GM19397 (cell line): ENCODE measurements around the gene AATF.

Experiments used
- ATAC-seq: cut with Tn5 transposase; IDR thresholded peaks from one replicate; pipeline ENCODE4 v1.9.1; 2021; ENCODE audit warnings: mild to moderate bottlenecking, moderate library complexity; ENCODE audit not compliant: unreplicated experiment

AATF gene

DNA sequence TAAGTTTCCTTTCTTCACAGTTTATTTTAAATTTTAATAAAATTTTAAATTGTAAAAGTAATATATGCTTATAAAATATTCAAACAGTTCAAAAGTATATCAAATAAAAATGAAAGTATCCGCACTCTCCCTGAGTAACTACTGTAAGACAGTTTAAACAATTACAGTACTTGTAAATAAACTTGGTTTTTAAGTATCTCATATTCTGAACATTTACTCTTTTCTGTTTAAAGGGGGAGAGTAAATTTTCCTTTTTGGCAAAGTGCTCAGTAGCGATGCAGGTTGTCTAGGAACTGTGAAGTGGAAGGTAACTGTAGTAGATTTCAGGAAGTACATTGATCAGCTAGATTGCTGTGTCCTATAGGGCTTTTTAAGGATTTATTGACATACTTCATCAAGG is 28.8 kb downstream of the AATF start:
- ATAC-seq = no peak

- ATAC-seq = no peak
Observed at GRCh38 chr17:36978810-36979564, 30.2 kb downstream of the AATF start.

DNA sequence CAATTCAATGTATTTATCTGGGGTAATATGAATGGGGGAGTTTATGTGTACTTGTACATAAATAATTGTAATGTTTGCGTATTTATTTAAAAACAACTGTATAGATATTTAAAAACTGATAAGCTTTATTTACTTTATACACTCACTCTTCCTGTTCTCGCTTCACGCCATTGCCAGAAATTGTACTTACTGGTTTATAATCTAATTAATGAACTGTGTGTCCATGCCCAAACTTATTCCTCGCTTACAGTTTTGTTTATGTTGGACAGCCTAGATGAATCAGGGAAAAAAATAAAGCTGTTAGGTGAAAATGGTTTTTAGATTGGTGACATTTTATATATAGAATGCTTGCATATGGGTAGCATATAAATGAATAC is 30.8 kb downstream of the AATF start:
- ATAC-seq = no peak

- ATAC-seq = no peak
Observed at GRCh38 chr17:36980280-36980761, 31.6 kb downstream of the AATF start.

DNA sequence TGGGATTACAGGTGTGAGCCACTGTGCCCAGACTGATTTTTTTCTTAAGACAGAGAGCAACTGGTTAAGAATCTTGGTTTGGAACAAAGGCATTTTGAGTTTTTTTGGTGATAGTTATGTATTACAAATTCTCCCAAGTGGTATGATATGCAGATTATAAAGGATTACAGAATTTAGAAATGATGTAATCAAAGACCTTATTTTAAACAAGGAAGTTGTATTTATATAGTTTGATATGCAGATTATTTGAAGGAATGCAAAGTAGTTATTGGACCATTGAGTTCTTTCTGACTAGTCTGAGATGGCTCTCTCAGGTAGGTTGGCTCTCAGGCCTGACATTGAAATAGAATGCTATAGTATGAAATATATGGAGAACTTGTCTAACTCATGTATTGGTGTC is 34.9 kb downstream of the AATF start:
- ATAC-seq = no peak

DNA sequence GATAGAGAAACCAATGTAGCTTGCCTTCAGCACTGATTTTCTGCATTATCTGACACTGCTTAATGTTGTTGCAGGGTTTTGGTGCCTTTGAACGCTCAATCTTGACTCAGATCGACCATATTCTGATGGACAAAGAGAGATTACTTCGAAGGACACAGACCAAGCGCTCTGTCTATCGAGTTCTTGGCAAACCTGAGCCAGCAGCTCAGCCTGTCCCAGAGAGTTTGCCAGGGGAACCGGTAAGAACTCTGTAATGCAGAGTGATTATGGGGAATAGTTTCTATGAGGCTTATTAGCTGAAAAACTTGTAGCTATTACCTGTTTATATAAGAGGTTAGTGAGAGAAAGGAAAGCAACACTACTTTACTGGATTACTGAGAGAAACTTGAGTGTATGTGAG is 40.4 kb downstream of the AATF start:
- no peak for ATAC-seq

DNA sequence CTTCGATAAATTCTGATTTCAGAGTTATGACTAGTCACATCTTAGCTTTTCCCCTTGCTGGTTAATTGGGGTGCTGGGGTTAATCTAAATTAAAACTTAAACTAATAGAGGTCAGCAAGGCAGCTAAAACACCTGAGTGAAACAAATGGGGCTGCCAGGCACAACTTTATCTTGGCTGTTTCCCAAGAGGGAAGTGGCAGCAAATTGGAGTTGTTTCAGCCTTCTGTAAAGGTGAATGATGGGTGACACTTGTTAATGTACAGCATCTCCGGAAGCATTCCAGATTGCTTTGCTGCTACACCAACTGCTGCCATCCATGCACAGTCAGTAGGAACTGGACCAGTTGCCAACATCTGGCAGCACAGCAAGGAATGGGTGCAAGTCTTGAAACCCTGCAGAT is 43.9 kb downstream of the AATF start:
- no peak for ATAC-seq

DNA sequence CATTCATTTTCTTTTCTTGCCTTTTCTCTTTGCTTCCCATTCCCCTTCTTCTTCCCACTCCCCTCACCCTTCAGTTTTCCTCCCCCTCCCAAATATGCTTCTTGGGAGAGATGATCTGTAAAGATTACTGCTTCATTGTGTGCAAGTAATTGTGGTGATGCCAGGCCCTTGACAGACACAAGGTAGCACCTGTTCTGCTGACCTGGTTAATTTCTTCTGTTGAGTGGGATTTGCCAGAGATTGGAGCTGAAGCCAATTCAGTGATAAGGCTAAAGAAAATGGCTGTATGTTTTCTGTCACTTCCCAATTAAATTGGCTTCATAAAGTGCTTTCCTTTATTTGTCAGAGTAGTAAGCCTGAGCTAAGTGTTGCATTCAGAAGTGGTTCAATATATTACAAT is 44.5 kb downstream of the AATF start:
- ATAC-seq = no peak

DNA sequence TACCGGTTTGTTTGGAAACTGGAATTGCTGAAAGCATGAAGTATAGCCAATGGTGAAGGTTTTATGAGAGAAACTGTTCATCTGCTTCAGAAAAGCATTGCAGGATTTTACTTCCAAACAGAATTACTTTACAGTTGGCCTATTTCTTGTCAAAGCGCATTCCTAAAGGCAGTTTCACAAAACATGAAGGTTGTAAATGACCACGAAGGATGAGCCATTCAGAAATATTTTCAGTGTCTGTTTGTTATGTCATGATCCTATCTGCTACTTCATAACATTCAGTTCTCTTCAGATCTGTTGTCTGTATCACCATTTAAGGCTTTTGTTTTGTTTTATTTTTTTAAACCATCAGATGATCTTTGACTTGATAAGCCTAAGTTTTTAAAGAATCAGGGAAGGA is 45.7 kb downstream of the AATF start:
- no peak for ATAC-seq

DNA sequence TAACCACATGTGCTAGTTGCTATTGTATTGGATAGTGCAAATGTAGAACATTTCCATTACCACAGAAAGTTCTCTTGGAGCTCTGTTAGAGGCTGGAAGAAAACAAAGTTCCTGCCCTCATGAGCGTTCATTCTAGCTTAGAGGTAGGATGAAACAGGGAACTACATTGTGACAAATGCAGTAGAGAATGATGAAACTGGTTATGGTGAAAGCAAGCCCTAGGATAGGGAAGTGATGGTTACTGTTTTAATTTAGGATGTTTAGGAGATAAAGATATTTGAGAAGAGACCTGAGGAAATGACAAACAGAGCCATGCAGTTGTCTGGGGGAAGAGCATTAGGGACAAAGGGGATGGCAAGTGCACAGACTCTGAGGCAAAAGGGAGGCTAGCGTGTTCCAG is 50.7 kb downstream of the AATF start:
- ATAC-seq = no peak

GRCh38 chr17:37016780-37017179 is 68.0 kb downstream of the AATF start:
- no peak for ATAC-seq

- ATAC-seq = no peak
Observed at GRCh38 chr17:37017404-37017803, 68.7 kb downstream of the AATF start.

- ATAC-seq = no peak
Observed at GRCh38 chr17:37019117-37019740, 70.5 kb downstream of the AATF start.

DNA sequence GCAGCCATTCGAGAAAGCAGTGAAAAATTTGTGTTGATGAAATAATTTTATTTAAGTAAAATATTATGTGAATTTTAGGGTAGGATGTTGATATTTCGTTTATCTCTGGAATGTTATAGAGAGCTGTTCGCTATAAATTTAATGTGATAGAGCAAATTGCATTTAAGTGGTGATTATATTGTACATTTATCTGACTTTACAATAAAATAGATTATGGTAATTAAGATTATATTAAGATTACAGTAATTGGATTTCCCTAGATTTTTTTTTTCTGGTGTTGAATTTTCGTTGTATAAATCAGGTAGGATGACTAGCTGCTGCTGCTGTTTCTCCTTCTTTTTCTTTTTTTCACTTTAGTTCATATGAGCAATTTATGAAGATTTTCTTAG is 71.0 kb downstream of the AATF start:
- no peak for ATAC-seq

DNA sequence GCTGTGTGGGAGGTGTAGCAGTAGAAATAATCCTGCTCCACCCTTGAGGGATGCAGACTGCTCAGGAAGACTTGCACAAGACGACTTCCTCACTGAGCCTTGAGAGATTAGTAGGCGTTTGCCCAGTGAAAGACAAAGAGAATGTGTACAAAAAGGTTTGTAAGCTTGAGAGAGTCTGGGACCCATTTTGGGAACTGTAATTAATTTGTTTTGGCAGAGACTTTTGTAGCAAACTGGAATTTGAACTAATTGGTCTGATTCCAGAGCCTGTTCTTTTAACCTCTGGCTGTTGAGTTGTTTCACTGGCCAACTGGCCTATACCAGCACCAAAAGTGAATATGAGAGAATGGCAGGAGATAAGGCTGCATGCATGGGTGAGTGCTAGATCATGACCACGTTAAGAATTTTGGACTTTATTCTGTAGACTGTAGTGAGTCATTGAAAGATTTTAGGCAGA is 75.5 kb downstream of the AATF start:
- ATAC-seq = no peak

DNA sequence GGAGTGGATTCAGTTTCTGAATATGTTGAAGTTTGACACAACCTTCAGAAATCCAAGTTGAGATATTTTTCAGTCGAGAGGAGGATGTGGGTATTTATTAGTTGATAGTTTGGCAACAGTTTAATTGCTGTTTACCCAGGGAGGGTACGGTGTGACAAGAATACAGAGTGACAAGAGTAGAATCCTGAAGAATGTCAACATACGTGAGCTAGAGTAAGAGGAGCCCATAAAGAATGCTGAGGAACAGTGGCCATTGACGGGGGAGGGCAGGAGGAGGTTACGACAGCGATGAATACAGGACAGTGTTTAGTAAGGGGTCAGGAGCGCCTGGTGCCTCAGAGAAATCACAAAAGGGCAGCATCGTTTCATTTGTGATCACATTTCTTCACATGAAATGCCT is 76.5 kb downstream of the AATF start:
- no peak for ATAC-seq

DNA sequence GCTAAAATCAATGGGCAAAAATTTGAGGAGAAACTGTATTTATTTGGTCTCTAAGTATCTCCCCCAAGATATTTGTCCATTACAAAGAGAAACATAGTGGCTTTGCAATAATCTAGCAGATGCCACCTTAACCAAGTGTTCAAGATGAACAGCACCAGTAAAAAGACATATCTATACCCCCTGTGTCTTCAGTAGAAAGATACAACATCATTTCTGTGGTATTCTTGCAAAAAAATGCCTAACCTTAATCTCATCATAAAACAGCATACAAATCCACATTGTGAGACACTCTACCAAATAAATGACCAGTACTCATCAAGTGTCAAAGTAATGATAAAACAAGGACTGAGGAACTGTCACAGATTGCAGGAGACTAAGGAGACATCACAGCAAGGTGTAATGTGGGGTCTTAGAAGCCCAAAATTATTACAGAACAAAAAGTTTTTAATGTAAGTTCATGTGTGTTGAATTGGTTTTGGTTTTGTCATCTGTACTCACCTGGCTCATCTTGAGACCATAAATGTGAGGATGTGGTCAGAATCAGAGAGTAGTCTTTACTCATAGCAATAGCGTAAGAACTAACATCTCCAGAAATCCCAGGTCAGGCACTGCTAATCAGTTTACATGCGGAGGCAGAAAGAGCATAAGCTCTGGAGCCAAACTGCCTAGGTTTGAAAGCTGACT is 77.2 kb downstream of the AATF start:
- ATAC-seq = no peak

GRCh38 chr17:37026531-37026869 is 77.7 kb downstream of the AATF start:
- ATAC-seq = no peak

DNA sequence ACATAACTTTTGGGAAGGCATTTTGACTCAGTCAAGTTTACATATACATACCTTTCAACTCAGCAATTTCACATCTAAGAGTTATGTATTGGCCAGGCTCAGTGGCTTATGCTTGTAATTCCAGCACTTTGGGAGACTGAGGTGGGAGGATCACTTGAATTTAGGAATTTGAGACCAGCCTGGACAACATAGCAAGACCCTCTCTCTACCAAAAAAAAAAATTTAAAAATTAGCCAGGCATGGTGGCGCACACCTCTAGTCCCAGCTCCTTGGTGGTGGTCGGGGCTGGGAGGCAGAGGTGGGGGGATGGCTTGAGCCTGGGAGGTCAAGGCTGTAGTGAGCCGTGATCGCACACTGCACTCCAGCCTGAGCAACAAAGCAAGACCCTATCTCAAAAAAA is 79.3 kb downstream of the AATF start:
- ATAC-seq = no peak

- no peak for ATAC-seq
Observed at GRCh38 chr17:37031493-37032083, 82.8 kb downstream of the AATF start.

GRCh38 chr17:37037590-37038155 is 88.9 kb downstream of the AATF start:
- no peak for ATAC-seq
